Sigmoid colon (tissue), 7 donors: ENCODE results near the gene TSPAN18. TPM values are rescaled to one million over a fixed set of nuclear protein-coding genes. Genes with fewer than 3 reads are reported as not detected.

Source experiments
- DNase-seq: peaks from one replicate; pipeline ENCODE4 v3.0.0-alpha.2; 2019
- H3K27ac ChIP-seq, 4 donors: fragments of 200-600 bp; sonication (generic); one replicate each; pipeline ENCODE4 v1.5.1; 2016 to 2019; ENCODE audit warnings: mild to moderate bottlenecking in 1 of 4
- H3K27me3 ChIP-seq, 3 donors: fragments of 200-600 bp; sonication (generic); one replicate each; pipeline ENCODE4 v1.5.1; 2019; ENCODE audit warnings: mild to moderate bottlenecking in 1 of 3
- H3K36me3 ChIP-seq, 4 donors: fragments of 200-600 bp; sonication (generic); one replicate each; pipeline ENCODE4 v1.5.1; 2016 to 2019
- H3K4me1 ChIP-seq, 4 donors: fragments of 200-600 bp; sonication (generic); one replicate each; pipeline ENCODE4 v1.5.1; 2017 to 2019
- H3K4me3 ChIP-seq, 4 donors: fragments of 200-600 bp; sonication (generic); one replicate each; pipeline ENCODE4 v1.5.1; 2017 to 2019; ENCODE audit warnings: mild to moderate bottlenecking in 2 of 4, moderate library complexity in 1 of 4
- H3K9me3 ChIP-seq, 4 donors: fragments of 200-600 bp in 3 of 4; sonication (generic) in 3 of 4; one replicate each; pipeline versions ENCODE4 v1.5.1 to v1.6.1; 2013 to 2019
- EP300 ChIP-seq, 4 donors: sonication (generic); formaldehyde crosslinking; IDR thresholded peaks; one replicate each; pipeline ENCODE4 v1.6.1; 2017; ENCODE audit warnings: antibody characterized with exemption in 4 of 4
- POLR2A ChIP-seq, 2 donors: fragments of 450-650 bp; IDR thresholded peaks; one replicate each; pipeline ENCODE4 v1.6.1; 2016; ENCODE audit warnings: antibody characterized with exemption in 2 of 2, mild to moderate bottlenecking in 2 of 2, moderate library complexity in 2 of 2
- POLR2AphosphoS5 ChIP-seq, 4 donors: sonication (generic); formaldehyde crosslinking; IDR thresholded peaks; one replicate each; pipeline ENCODE4 v1.6.1; 2017; ENCODE audit warnings: antibody characterized with exemption in 4 of 4
- WGBS, 2 donors: extraction: QIAGEN DNeasy Blood & Tissue Kit; methylation state at CpG; one replicate each; pipeline ENCODE4 v1.1.7; 2013; 5-methylcytosine and 5-hydroxymethylcytosine counted together
- intact Hi-C: fragments of 100-400 bp; cut with DNase I; formaldehyde crosslinking; loops from one replicate; pipeline ENCODE4 v1.15.1; 2023
- polyA plus RNA-seq, 3 donors: library from polyadenylated mRNA; stranded (reverse); fragments of 200-250 nt; gene quantifications; one replicate each; pipeline ENCODE4 v1.2.3, GENCODE V29; 2013
- total RNA-seq, 4 donors: library from RNA; depleted of rRNA; stranded (reverse); fragments of >200 nt; gene quantifications; one replicate each; pipeline ENCODE4 v1.1.0, GENCODE V29; 2016
- TF ChIP-seq, protein P1 (sequence below), 4 experiments: fragments of 450-650 bp in 3 of 4; fragments of 200-600 bp in 1 of 4; IDR thresholded peaks; one replicate each; pipeline ENCODE4 v1.5.1; 2016 to 2019; ENCODE audit warnings: antibody characterized with exemption in 4 of 4, mild to moderate bottlenecking in 3 of 4, moderate library complexity in 2 of 4
- donor health status: healthy with polysubstance abuse.
- donor health status: Bipolar disorder and iron deficiency.
- donor health status: healthy.

TSPAN18 gene
- total and polyA plus RNA-seq, 7 donors = 0.23 to 75.3 (median 13.8) TPM

GRCh38 chr11:44752300-44752699 lies 25.5 kb downstream of the TSPAN18 start:
- 92 to 93% methylated on average over 2 of the region's 2 CpGs for WGBS, 2 donors
- H3K27me3 ChIP-seq = no peaks in the 10 kb centered on the region
- H3K4me3 ChIP-seq = no peak overlapping the region
- peak overlapping the region; percentile 80 to 88 (median 85) for H3K27ac ChIP-seq
- H3K9me3 ChIP-seq = no peaks in the 10 kb centered on the region
- H3K36me3 ChIP-seq = no peaks in the 10 kb centered on the region
- peaks cover 0 to 89% (median 83%) of the 10 kb centered on the region in 4 donors for H3K4me1 ChIP-seq
- TF ChIP-seq POLR2A (IDR thresholded peaks at IDR 0.05) (no peak), EP300 (IDR thresholded peaks at IDR 0.05) (no peak), POLR2AphosphoS5 (IDR thresholded peaks at IDR 0.05) (no peak)
- TF ChIP-seq, protein P1, sequence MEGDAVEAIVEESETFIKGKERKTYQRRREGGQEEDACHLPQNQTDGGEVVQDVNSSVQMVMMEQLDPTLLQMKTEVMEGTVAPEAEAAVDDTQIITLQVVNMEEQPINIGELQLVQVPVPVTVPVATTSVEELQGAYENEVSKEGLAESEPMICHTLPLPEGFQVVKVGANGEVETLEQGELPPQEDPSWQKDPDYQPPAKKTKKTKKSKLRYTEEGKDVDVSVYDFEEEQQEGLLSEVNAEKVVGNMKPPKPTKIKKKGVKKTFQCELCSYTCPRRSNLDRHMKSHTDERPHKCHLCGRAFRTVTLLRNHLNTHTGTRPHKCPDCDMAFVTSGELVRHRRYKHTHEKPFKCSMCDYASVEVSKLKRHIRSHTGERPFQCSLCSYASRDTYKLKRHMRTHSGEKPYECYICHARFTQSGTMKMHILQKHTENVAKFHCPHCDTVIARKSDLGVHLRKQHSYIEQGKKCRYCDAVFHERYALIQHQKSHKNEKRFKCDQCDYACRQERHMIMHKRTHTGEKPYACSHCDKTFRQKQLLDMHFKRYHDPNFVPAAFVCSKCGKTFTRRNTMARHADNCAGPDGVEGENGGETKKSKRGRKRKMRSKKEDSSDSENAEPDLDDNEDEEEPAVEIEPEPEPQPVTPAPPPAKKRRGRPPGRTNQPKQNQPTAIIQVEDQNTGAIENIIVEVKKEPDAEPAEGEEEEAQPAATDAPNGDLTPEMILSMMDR (IDR thresholded peaks at IDR 0.05) = no peak
- DNase-seq = no peak
- intact Hi-C loops = no loop called here

DNA sequence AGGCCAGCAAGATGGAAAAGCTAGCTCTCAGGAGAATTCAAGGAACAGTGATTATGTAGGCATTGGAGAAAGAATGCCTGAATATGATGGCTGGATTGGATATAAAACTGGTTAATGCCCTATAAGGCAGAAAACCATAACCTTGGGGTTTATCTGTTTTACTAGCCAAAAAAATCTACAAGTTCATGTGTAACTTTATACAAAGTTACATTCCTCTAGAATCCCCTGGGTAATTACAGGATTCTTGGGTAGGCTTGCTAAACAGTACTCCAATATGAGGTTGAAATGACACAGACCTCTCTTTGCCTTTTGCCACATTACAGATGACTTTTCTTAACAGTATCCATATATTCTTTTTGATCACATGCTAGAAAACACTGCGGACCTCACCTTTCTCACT lies 26.0 kb downstream of the TSPAN18 start:
- 90 to 98% methylated on average over 1 of the region's 1 CpG for WGBS, 2 donors
- no peaks in the 10 kb centered on the region for H3K9me3 ChIP-seq
- H3K27me3 ChIP-seq = no peaks in the 10 kb centered on the region
- TF ChIP-seq POLR2A (IDR thresholded peaks at IDR 0.05) = no peak
- TF ChIP-seq, protein P1 (IDR thresholded peaks at IDR 0.05) = no peak
- no peak for TF ChIP-seq EP300 (IDR thresholded peaks at IDR 0.05)
- no peak for TF ChIP-seq POLR2AphosphoS5 (IDR thresholded peaks at IDR 0.05)
- intact Hi-C loops = no loop called here
- no peaks in the 10 kb centered on the region for H3K36me3 ChIP-seq
- H3K4me3 ChIP-seq = no peak overlapping the region
- DNase-seq = no peak
- H3K4me1 ChIP-seq = peaks cover 0 to 85% (median 79%) of the 10 kb centered on the region in 4 donors
- peak overlapping the region; percentile 80 to 88 (median 85) for H3K27ac ChIP-seq

- Histone ChIP-seq H3K27me3 (no peaks in the 10 kb centered on the region), H3K27ac (peak overlapping the region; percentile 80 to 88 (median 85)), H3K4me3 (no peak overlapping the region), H3K9me3 (peaks cover 0 to 3% (median 0%) of the 10 kb centered on the region in 4 donors), H3K36me3 (no peaks in the 10 kb centered on the region), H3K4me1 (peaks cover 0 to 79% (median 69%) of the 10 kb centered on the region in 4 donors)
- TF ChIP-seq POLR2A (IDR thresholded peaks at IDR 0.05) = no peak
- TF ChIP-seq POLR2AphosphoS5 (IDR thresholded peaks at IDR 0.05) = peak; percentile 66 to 89 (median 85)
- TF ChIP-seq EP300 (IDR thresholded peaks at IDR 0.05) = peak in 1 of 4 donors; percentile 55
- peak; percentile 83 for DNase-seq
- intact Hi-C loops = loop anchor here (2.0 kb wide), 1 partner anchor 21 kb away; no protein-coding TSS in a partner anchor
- WGBS, 2 donors = 80 to 86% methylated on average over 8 of the region's 8 CpGs
These were observed 27.3 kb downstream of the TSPAN18 start for GRCh38 chr11:44753961-44754645.

- Histone ChIP-seq H3K36me3 (no peaks in the 10 kb centered on the region), H3K4me3 (peak overlapping the region in 1 of 4 donors; percentile 10), H3K27me3 (no peaks in the 10 kb centered on the region), H3K4me1 (peaks cover 0 to 81% (median 74%) of the 10 kb centered on the region in 4 donors), H3K9me3 (peaks cover 0 to 3% (median 0%) of the 10 kb centered on the region in 4 donors), H3K27ac (peak overlapping the region; percentile 80 to 88 (median 85))
- TF ChIP-seq EP300 (IDR thresholded peaks at IDR 0.05) (peak in 1 of 4 donors; percentile 65), POLR2A (IDR thresholded peaks at IDR 0.05) (no peak), POLR2AphosphoS5 (IDR thresholded peaks at IDR 0.05) (peak; percentile 52 to 89 (median 73))
- TF ChIP-seq, protein P1 (IDR thresholded peaks at IDR 0.05) = no peak
- no peak for DNase-seq
- intact Hi-C loops = loop anchor here (2.0 kb wide), 1 partner anchor 20 kb away; no protein-coding TSS in a partner anchor
- 62 to 71% methylated on average over 9 of the region's 9 CpGs for WGBS, 2 donors
These were observed 28.3 kb downstream of the TSPAN18 start for GRCh38 chr11:44754876-44755555.
